Stimulated activated CD8-positive, alpha-beta memory T cell treated with anti-CD3 and anti-CD28 coated beads, Interleukin-4, amount 100 ng/mL, for 24 hours (primary cell): Measurements from ENCODE around the gene PSAP.

Experiments
- DNase-seq: peaks from one replicate; pipeline ENCODE4 v3.0.0-alpha.2; 2020; ENCODE audit warnings: low read depth

The PSAP gene

DNA sequence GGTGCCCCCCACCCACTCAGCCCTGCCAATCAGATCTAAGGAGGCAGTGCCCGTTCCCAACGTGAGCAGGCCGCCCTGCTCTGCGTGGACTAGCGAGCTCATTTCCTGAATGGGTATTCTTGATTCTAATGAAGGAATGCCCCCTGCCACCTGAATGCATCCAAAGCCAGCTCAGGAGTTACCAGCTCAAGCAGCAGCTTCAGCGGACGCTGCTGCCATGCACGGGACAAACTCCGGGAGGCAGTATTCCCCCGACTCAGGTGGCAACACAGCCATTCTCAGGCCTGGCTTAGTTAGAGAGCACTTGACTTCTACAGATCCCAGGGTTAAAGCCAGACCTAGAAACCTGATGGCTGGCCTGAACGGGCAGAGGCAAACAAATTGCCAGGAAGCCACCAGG lies 25.8 kb downstream of the PSAP start:
- no peak for DNase-seq

DNA sequence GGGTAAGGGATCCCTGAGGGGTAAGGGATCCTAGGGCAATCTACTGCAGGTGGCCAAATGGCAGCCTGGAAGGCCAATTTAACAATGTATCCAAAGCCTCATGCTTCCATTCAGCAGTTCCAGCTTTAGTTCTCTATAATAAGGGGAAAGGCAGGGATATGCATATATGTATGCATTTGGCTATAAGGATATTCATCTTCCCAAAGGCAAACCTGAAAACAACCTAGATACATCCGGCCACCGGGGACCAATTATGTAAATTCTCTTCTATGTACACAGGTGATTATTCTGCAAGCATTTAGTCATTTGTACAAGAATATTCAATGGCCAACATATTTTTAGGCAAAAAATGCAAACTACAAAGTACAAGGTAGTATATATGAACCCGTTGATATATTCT lies 26.7 kb downstream of the PSAP start:
- no peak for DNase-seq

DNA sequence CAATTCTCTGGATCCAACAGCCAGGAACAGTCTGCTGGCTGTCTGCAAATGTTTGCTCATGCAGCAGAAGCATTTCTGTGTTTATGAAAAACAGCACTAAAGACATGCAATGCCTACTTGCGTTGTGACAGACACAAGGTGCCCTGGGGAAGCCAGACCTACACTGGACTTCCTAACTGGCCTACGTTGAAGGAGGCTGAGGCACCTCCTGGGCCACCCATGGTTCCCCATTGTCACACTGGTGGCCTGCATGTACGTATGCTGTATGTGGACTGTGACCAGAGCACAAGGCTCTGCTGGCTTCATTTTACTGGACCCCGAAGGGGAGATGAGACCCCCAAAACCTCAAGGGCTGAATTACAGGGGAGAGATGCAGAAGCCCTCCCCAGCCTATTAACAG lies 27.7 kb downstream of the PSAP start:
- DNase-seq = no peak

DNA sequence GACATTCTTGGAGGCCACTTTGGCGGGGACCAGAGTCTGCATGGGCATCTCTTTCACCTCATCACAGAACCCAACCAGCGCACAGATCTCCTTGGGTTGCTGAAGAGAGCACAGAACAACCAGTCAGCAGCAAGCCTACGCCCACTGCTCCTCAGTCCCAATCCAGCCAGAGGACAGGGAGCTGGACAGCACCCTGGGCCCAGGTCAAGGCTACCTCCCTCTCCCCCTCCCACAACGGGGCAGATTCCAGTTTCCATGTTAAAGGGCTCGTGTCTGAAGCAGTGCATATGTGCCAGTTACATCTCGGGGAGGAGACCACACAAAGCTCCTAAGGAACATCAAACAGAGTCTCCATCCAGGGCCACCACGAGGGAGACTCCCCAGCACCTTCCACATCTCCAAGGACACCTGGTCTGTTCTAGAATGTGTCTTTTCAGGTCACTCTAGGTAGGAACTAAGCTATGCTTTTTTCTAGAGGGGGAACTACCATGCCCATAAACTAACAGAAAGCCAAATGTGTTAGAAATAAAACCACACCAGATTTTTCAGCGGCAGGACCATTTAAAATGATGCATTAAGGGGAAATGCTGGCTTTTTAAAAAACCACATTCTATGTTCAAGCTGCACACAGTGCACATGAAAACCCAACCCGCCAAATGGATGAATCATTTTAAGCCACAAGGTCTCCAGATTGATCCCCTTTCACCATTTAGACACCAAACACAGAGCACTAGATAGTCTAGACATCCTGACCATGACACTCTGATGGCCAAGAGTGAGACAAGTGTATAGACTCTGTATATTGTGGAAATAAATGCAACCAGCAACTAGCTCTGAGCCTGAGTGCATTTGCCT lies 28.9 kb downstream of the PSAP start:
- DNase-seq = no peak

- no peak for DNase-seq
Measured at GRCh38 chr10:71820966-71821365, 30.1 kb downstream of the PSAP start.

DNA sequence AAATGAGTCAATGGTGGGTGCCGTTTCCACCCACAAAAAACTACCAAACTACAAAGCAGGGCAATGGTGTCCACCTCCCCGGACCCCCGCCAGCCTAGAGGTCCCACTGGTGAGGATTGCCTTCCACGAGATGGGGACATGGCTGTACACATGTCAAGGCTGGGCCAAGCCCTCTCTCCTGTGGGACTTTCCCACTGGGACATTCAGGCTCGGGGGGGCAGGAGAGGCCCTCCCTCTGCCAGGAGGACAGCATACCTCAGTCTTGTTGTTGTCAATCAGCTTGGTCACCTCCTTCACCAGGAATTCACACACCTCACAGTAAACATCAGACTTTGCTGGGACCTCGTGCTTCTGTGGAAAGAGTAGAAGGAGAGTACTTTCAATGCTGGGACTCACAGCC lies 31.1 kb downstream of the PSAP start:
- DNase-seq = no peak

- no peak for DNase-seq
Measured at GRCh38 chr10:71819441-71819861, 31.6 kb downstream of the PSAP start.

DNA sequence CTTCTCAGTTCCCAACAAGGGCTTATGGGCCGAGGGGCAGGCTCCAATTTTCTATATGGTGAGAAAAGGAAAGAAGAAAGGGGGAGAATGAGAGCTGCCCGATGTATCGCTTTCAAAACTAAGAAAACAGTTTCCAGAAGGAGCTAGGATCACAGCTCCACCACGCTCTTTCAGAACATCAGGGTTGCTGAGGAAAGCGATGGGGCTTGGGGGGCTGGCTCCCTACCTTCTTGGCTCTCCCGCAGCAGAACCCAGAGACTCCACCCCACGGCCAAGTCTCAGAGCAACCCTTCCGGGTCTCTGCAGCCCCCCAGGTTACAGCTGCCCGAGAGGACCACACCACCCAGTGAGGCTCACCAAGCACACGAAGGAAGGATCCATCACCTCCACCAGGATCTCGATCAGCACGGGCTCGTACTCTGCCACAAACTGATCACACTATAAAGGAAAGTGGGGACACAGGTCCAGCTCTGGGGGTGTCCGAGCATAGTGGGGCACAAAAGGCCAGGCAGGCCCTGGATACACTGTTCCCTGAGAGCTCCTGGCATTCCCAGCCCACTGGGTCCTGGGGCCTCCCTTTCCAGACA lies 32.3 kb downstream of the PSAP start:
- no peak for DNase-seq

- no peak for DNase-seq
Measured at GRCh38 chr10:71817831-71818655, 33.0 kb downstream of the PSAP start.

GRCh38 chr10:71816936-71817618 lies 34.0 kb downstream of the PSAP start:
- DNase-seq = no peak

- DNase-seq = no peak
Measured at GRCh38 chr10:71816421-71816851, 34.6 kb downstream of the PSAP start.

DNA sequence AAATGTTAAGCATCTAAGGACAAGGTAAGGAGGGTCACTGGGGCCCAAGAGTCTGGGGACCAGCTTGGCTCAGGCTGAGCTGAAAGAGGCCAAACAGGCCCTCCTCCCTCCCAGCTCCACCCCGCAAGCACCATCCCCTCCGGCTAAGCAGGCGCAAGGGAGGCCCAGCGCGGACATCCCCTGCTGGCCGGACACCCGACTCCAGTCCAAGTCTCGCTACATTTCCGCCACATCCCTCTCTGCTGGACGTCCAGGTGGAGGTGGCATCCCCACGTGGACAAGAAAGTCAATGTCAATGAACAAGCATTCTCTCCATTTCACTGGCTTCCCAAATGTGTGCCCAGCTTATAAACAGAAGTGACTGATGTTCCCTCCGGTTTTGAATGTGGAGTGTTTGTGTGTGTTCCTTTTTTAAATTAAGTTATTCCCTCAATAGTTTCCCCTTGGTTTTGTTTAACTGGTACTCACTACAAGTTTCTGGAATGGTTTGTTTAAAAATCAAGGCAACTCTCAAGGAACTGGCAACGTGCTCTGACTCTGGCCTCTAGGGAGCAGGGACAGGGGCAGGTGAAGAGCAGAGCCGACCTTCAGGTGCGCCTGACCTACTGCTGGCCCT lies 35.4 kb downstream of the PSAP start:
- no peak for DNase-seq

GRCh38 chr10:71814922-71815411 lies 36.1 kb downstream of the PSAP start:
- no peak for DNase-seq

DNA sequence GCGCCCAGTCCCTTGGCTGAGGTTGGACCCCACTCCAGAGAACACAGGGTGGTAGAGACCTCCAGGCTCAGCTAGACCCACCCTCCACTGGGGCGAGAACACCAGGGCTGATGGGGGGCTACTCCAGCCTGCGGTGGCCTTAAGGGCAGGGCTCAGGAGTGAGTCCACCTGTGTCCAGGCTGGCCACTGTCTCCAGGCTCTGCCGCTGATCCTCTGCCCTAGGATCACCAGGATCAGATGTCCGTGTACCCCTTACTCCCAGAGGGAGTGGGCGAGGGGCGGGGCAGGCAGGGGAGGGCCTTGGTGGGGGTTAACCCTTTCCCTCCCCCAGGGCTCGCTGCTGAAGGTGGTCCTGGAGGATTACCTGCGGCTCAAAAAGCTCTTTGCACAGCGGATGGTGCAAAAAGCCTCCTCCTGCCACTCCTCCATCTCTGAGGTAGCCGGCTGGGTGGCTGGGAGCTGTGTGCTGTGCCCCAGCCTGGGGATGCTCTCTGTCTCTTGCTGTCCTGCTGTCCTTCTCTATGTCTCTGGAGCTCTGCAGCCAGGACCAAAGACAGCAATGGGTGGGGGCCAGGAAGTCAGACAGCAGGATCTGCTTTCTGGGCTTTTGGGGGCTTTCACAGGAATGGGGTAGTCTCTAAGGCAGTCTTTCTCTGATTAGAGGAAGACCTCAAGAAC lies 38.0 kb downstream of the PSAP start:
- no peak for DNase-seq

- peak; percentile 74 for DNase-seq
Measured at GRCh38 chr10:71812016-71812912, 38.8 kb downstream of the PSAP start.

DNA sequence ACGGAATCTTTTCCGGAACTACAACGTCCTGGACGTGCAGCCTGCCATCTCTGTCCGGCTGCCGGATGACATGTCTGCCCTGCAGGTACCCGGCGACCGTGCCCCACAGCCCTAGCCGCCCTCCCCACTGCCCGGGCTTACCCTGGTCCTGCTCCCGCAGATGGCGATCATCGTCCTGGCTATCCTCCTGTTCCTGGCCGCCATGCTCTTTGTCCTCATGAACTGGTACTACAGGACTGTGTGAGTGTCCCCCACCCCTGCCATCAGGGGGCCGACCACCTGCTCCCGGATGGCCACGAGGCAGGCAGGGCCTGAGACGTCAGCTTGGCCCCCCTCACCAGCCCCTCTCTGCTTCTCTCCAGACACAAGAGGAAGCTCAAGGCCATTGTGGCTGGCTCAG lies 39.7 kb downstream of the PSAP start:
- DNase-seq = no peak

DNA sequence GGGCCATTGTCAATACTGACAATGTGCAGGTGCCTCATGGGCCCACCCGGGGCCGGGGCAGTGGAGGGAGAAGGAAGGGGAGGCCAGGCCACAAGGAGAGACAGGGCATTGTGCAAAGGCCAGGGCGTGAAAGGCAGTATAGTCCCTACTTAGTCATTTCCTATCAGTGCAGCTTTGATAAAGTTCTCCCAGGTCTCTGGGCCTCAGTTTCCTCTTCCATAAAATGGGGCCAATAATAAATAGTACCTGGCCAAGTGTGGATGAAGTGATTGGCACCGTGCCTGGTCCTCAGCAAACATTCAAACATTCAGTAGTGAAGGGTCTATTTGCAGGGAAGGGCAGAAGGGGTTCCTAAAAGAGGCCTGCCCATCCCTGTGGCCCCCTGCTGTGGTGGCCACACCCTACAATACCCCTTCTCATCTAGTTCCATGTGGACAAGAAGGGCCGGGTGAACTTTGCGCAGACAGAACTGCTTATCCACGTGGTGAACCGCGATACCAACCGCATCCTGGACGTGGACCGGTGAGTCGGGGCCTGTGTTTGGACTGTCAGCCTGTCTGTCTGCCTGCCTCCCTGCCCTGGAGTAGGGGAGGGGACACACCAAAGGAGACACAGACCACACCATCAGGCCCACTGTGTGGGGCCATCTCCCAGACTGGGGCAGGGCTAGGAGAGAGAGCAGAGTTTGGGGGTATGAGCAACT lies 40.9 kb downstream of the PSAP start:
- no peak for DNase-seq

- DNase-seq = no peak
Measured at GRCh38 chr10:71809628-71810027, 41.4 kb downstream of the PSAP start.
